HG03097 (cell line): ENCODE data around the gene FRMD8.

Experiments
- ATAC-seq: cut with Tn5 transposase; IDR thresholded peaks from one replicate; pipeline ENCODE4 v1.9.1; 2021; ENCODE audit not compliant: unreplicated experiment, low FRiP score

Gene FRMD8

DNA sequence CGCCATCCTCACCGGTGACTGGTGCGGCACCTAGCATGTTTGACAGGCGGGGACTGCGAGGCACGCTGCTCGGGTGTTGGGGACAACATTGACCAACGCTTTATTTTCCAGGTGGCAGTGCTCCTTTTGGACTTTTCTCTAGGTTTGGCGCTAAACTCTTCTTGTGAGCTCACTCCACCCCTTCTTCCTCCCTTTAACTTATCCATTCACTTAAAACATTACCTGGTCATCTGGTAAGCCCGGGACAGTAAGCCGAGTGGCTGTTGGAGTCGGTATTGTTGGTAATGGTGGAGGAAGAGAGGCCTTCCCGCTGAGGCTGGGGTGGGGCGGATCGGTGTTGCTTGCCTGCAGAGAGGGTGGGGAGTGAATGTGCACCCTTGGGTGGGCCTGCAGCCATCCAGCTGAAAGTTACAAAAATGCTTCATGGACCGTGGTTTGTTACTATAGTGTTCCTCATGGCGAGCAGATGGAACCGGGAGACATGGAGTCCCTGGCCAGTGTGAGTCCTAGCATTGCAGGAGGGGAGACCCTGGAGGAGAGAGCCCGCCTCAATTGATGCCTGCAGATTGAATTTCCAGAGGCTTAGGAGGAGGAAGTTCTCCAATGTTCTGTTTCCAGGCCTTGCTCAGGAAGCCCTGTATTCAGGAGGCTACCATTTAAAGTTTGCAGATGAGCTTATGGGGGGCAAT is 37.2 kb downstream of the FRMD8 start:
- no peak for ATAC-seq

DNA sequence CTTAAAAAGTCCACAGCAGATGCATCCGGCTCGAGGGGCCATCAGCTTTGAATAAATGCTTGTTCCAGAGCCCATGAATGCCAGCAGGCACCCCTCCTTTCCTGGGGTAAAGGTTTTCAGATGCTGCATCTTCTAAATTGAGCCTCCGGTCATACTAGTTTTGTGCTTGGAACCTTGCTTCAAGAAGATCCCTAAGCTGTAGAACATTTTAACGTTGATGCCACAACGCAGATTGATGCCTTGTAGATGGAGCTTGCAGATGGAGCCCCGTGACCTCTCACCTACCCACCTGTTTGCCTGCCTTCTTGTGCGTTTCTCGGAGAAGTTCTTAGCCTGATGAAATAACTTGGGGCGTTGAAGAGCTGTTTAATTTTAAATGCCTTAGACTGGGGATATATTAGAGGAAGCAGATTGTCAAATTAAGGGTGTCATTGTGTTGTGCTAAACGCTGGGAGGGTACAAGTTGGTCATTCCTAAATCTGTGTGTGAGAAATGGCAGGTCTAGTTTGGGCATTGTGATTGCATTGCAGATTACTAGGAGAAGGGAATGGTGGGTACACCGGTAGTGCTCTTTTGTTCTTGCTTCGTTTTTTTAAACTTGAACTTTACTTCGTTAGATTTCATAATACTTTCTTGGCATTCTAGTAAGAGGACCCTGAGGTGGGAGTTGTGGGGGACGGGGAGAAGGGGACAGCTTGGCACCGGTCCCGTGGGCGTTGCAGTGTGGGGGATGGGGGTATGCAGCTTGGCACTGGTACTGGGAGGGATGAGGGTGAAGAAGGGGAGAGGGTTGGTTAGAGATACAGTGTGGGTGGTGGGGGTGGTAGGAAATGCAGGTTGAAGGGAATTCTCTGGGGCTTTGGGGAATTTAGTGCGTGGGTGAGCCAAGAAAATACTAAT is 38.0 kb downstream of the FRMD8 start:
- ATAC-seq: no peak

DNA sequence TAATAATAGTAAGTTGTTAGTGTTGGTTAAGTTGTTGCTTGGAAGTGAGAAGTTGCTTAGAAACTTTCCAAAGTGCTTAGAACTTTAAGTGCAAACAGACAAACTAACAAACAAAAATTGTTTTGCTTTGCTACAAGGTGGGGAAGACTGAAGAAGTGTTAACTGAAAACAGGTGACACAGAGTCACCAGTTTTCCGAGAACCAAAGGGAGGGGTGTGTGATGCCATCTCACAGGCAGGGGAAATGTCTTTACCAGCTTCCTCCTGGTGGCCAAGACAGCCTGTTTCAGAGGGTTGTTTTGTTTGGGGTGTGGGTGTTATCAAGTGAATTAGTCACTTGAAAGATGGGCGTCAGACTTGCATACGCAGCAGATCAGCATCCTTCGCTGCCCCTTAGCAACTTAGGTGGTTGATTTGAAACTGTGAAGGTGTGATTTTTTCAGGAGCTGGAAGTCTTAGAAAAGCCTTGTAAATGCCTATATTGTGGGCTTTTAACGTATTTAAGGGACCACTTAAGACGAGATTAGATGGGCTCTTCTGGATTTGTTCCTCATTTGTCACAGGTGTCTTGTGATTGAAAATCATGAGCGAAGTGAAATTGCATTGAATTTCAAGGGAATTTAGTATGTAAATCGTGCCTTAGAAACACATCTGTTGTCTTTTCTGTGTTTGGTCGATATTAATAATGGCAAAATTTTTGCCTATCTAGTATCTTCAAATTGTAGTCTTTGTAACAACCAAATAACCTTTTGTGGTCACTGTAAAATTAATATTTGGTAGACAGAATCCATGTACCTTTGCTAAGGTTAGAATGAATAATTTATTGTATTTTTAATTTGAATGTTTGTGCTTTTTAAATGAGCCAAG is 38.9 kb downstream of the FRMD8 start:
- no peak for ATAC-seq

DNA sequence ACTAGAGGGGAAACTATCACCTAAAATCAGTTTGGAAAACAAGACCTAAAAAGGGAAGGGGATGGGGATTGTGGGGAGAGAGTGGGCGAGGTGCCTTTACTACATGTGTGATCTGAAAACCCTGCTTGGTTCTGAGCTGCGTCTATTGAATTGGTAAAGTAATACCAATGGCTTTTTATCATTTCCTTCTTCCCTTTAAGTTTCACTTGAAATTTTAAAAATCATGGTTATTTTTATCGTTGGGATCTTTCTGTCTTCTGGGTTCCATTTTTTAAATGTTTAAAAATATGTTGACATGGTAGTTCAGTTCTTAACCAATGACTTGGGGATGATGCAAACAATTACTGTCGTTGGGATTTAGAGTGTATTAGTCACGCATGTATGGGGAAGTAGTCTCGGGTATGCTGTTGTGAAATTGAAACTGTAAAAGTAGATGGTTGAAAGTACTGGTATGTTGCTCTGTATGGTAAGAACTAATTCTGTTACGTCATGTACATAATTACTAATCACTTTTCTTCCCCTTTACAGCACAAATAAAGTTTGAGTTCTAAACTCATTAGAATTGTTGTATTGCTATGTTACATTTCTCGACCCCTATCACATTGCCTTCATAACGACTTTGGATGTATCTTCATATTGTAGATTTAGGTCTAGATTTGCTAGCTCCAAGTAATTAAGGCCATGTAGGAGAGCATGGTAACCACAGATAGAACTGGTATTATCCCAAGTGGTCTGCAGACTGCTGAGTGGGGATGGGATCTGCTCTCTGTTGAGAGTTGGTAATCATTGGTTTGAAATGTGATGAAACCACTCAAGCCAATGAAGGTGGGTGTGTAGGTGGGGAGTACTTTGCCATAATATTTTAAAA is 39.8 kb downstream of the FRMD8 start:
- ATAC-seq: no peak

DNA sequence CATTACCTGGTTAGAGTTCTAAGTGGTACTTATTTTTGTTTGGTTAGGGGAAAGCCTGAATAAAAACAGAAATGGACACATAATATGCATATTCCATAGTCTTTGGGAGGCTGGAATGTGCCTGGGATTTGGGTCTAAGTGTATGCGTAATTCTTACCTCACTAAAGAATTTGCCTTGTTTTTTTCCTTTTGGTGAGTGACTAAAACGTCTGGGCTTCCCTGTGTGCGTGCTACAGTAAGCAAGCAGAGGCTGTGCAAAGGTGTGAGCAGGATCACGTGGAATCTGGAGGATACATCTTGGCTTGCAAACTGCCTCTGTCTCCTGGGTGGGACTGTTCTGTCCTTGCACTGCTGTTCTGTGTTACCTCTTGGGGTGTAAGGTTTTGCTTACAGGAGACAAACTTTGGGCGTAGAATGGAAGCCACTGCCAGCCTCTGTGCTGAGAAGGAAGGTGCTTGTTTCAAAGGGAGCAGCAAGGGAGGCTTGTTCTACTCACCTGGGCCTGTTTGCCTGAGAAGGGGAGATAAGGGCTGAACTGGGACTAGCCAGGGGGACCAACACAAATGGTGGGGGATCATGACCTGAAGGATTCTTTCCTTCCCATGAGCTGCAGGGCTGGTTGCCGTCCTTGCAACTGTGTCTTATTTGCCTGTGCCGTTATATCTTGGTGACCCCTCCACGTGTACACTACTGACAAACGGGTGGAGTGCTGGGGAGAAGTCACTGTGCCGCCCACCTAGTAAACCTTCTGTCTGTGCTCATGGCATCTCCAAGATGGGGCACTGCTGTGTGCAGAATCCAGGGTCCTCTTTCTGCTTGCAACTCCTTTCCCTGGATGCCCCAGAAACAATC is 40.6 kb downstream of the FRMD8 start:
- no peak for ATAC-seq

DNA sequence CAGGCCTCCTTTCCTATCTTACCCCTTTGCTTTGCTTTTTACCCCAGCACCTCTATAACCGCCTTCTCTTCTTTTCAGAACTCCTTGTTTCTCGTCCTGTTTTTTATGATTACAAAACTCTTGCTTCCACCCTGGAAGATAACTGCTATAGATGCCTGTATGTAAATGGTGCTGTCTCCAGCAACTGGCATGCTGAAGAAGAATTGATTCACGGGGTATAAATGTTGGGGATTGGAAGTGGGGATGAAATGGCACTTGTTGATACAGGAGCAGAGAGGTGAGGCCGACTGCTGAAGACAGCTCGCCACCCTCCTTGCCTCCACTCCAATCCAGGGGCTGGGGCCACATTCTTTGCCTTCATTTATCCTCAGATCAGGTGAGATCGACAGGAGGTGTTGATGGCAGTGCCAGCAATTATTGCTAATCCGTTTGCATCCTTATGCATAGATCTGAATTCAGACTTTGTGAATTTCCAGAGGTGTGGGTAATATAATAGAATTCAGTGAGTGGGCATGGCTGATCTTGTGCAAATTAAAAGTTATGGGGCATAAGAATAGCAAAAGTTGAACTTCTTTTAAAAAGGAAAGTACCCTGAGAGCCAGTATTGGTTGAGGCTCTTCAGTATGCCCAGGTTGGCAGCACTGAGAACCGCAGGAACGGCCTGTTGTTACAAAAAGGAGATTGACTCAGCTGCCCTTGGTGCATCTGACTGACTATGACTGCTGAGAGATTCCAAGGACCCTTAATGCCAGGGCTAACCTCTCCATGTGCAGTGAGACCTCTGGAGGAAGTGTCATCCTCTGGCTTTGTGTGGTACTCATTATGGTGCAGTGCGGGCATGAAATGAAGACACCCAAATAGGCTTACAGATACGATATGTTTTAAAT is 41.5 kb downstream of the FRMD8 start:
- ATAC-seq: no peak

DNA sequence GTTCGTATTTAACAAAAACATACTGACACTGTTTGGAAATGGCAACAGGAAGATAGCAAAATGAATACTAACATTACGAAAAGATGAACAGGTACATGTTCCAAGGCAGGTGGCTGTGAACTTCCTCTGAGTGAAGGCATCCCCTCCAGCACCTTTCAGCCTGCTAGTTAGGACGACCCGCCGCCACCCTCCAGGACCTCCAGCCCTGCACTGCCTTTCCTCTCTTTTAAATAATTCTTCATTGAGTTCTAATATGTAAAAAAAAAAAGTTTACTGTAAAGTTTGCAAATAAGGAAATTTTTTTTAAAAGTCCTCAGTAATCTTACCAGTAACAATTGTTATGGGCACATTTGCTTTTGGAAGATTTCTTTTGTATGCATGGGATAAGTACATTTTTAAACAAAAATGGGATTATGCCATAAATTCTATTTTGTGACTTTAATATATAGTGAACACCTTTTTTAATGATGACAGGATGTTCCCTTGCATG is 42.2 kb downstream of the FRMD8 start:
- ATAC-seq: no peak

DNA sequence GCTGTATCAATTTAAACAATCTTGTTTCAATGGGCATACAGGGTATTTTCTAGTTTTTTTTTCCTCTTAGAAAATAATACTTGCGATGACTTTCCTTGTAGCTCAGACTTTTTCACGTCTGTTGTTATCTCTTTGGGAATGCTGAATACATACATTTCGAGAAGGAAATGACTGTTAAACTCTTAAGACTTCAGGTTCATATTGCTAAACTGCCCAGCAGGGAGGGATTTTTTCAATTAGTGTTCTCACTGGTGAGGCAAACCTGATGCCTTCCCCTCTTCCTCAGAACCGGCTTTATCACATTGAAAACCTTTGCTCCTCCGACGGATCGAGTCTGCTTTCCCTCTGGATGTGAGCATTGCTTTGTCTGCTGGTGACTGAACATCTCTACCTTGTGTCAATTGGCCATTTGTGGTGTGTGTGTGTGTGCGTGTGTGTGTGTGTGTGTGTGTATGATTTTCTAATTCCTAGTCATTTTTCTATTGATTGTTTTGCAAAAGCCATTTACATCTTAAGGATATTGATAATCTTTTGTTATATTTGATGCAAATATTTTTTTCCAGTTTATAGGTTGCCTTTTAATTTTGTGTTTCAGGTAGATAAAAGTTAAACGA is 42.7 kb downstream of the FRMD8 start:
- no peak for ATAC-seq

DNA sequence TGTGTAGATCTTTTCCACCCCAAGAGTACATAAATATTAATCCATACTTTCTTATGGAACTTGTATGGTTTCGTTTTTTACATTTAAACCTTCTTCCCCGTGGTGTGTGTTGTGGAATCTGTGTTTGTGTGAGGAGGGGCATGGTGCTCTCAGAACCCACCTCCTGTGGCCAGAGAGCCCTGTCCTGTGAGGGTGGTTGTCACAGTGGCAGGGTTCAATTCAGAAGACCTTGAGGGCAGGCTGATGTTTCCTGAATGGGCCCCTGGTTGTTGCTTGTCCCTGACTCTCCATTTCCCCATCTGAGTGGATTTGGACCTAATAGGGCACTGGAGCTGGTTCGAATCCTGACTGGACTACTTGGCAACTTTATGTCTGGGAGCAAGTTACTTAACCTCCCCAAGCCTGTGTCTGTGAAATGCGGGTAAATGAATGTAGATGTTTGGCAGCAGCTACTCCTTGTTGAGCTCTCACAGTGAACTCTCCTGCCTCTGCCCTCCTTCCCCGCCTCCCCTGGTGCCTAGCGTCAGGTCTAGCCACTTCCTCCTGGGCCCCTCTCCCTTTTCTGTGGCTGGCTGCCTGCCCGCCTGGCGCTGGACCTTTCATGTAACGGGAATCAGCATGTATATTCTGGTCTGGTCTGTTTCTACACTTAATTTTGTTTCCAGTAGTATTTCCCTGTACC is 43.4 kb downstream of the FRMD8 start:
- no peak for ATAC-seq

DNA sequence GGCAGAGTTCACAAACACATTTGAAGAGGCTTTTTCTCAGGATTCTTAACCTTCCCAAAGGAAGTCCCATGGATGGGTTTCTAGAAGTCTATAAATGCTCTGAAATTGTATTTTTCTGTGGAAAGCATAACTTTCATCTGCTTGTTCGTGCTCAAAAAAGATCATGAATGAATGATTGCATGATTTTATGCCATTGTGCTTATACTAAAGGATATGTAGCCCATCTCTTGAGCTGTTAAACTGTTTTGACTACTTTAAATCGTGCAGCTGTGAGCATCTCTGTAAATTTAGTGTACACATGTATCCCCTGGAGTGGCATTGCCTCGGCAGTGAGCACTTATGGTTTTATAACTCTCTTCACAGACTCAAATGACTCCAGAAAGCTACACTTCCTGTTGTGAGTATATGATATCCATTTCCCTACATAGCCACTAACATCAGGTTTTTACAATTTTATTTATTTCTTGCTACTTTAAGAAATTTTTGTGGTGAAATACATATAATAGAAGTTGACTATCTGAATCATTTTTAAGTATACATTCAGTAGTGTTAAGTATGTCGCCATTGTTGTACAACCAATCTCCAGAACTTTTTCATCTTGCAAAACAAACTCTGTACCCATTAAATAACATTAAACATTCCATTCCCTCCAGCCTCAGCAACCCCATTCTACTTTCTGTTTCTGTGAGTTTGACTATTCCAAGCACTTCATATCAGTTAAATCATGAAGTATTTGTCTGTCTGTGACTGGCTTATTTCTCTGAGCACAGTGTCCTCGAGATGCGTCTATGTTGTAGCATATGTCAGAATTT is 44.2 kb downstream of the FRMD8 start:
- no peak for ATAC-seq

DNA sequence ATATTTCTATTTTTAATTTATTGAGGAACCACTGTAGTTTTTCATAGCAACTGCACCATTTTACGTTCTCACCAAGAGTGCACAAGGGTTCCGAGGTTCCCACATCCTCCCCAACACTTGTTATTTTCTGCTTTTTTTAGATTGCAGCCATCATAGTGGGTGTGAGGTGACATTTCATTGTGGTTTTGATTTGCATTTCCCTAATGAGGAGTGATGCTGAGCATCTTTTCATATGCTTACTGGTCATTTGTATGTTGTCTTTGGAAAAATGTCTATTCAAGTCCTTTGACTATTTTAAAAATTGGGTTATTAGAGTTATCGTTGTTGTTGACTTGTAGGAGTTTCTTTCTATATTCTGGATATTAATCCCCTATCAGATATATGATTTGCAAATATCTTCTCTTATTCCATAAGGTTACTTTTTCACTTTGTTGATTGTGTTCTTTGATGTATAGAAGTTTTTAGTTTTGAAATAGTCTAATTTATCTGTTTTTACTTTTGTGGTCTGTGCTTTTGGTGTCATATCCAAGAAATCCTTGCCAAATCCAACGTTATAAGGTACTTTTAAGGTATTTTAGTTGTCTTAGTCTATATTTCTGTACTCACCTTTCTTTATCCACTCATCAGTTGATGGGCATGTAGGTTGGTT is 45.1 kb downstream of the FRMD8 start:
- ATAC-seq: no peak

DNA sequence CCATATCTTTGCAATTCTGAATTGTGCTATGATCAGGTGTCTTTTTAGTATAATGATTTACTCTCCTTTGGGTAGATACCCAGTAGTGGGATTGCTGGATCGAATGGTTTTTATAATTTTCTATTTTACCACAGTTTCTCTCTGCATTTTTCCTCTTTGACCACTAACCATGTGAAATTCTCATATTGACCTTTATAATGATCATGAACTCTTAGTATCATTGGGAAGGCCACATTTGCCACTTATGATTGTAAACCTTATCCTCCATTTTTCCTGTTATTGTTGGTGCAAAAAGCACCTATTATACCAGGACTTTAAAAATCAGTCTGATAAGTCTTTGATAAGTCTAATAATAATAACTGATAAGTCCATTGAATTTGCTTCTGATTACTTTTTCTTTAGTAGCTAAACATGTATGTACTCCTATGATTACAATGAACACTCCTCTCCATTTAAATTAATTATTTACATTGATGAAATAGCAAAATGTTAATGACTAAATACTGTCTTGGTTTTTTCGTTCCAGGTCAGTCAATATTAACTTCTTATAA is 45.7 kb downstream of the FRMD8 start:
- no peak for ATAC-seq

DNA sequence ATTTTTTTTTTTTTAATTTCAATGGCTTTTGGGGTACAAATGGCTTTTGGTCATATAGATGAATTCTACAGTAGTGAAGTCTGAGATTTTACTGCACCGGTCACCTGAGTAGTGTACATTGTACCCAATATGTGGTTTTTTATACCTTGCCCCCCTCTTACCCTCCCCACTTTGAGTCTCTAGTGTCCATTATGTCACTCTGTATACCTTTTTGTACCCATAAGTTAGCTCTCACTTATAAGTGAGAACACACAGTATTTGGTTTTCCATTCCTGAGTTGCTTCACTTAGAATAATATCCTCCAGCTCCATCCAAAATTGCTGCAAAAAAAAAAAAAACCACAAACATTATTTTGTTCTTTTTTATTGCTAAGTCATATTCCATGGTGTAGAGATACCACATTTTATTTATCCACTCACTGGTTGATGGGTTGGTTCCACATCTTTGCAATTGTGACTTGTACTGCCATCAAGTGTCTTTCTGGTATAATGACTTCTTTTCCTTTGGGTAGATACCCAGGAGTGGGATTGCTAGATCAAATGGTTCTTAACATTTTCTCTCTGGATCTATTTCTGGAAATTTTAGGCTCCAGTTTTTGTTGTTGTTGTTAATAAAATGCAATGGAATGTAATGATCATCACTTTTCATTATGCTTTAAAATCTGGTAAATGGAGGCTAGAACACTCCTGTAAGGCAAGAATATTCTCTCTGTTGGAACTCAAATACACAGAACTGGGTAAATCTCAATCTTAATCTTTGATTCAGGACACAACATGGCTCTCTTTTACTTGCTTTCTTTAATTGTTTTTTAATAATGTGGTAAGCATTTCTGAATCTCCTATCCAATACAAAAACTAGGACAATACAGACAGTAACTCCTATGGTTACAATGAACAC is 46.5 kb downstream of the FRMD8 start:
- no peak for ATAC-seq

DNA sequence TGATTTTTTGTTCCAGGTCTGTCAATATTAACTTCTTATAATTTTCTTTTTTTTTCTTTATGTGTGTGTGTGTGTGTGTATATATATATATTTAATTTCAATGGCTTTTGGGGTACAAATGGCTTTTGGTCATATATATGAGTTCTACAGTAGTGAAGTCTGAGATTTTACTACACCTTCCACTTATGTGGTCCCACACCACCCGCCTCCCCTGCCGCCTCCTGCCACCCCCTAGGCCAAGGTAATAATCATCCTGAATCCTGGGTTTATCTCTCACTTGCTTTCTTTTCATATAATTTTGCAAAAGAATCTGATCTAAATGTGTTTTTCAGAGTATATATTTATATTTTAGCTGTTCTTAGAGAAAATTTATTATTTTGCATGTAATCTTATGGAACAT is 47.2 kb downstream of the FRMD8 start:
- no peak for ATAC-seq
